ENCODE measurements around the gene SEMA5A.

GRCh38 chr5:9382522-9382921 lies 163.4 kb downstream of the SEMA5A start:
- TF ChIP-seq GATA2 (IDR thresholded peaks at IDR 0.05; ENCODE audit: low read depth, low read length) (no peak), GATA3 (IDR thresholded peaks at IDR 0.05; ENCODE audit: low read depth, low read length) (no peak)

All from SH-SY5Y (cell line).